Fibroblast of lung (primary cell): ENCODE measurements around the gene EPN3.

ENCODE experiments used
- EZH2 ChIP-seq: IDR thresholded peaks from 2 replicates; pipeline ENCODE4 v1.5.1; 2012; ENCODE audit warnings: low read length, control low read depth, mild to moderate bottlenecking; ENCODE audit errors: missing control alignments
- TF ChIP-seq, protein P1 (sequence below), 2 donors: IDR thresholded peaks in 1 of 2; conservative IDR thresholded peaks in 1 of 2; 1 replicate in 1 of 2; 2 replicates in 1 of 2; pipeline ENCODE4 v1.5.1; 2011 to 2012; ENCODE audit warnings: low read length in 2 of 2, control low read depth in 1 of 2, inconsistent platforms in 1 of 2, low read depth in 1 of 2, mild to moderate bottlenecking in 1 of 2

GRCh38 chr17:50527949-50528474, 4.5 kb upstream of the EPN3 start:
- TF ChIP-seq, protein P1, sequence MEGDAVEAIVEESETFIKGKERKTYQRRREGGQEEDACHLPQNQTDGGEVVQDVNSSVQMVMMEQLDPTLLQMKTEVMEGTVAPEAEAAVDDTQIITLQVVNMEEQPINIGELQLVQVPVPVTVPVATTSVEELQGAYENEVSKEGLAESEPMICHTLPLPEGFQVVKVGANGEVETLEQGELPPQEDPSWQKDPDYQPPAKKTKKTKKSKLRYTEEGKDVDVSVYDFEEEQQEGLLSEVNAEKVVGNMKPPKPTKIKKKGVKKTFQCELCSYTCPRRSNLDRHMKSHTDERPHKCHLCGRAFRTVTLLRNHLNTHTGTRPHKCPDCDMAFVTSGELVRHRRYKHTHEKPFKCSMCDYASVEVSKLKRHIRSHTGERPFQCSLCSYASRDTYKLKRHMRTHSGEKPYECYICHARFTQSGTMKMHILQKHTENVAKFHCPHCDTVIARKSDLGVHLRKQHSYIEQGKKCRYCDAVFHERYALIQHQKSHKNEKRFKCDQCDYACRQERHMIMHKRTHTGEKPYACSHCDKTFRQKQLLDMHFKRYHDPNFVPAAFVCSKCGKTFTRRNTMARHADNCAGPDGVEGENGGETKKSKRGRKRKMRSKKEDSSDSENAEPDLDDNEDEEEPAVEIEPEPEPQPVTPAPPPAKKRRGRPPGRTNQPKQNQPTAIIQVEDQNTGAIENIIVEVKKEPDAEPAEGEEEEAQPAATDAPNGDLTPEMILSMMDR (conservative IDR thresholded peaks at IDR 0.05 in 1 of 2, IDR thresholded peaks at IDR 0.05 in 1 of 2; ENCODE audit: low read depth in 1 of 2, low read length in 2 of 2), result no peak
- no peak for TF ChIP-seq EZH2
